H9 (cell line): ENCODE results near the gene R3HDML. TPM values are rescaled to one million over a fixed set of nuclear protein-coding genes. Genes with fewer than 3 reads are reported as not detected.

Experiments used
- DNase-seq: peaks from one replicate; pipeline ENCODE4 v3.0.0-alpha.2; 2017
- H2AFZ ChIP-seq: one replicate; pipeline ENCODE4 v1.6.1; 2013; ENCODE audit warnings: mild to moderate bottlenecking, low read length, control low read depth, moderate library complexity
- H2AK5ac ChIP-seq: 2 replicates; pipeline ENCODE4 v1.6.1; 2013; ENCODE audit warnings: low read length, control low read depth, mixed read lengths; ENCODE audit not compliant: insufficient read length
- H2BK120ac ChIP-seq: one replicate; pipeline ENCODE4 v1.6.1; 2013; ENCODE audit warnings: low read depth, mild to moderate bottlenecking, low read length, control low read depth, inconsistent platforms; ENCODE audit not compliant: poor library complexity, severe bottlenecking
- H2BK12ac ChIP-seq: 2 replicates; pipeline ENCODE4 v1.6.1; 2013; ENCODE audit warnings: low read length, control low read depth, mixed read lengths, low read depth; ENCODE audit not compliant: insufficient read length
- H2BK15ac ChIP-seq: 2 replicates; pipeline ENCODE4 v1.6.1; 2013; ENCODE audit warnings: low read depth, low read length, control low read depth
- H2BK20ac ChIP-seq: one replicate; pipeline ENCODE4 v1.6.1; 2013; ENCODE audit warnings: low read depth, mild to moderate bottlenecking, low read length, control low read depth, inconsistent platforms; ENCODE audit not compliant: poor library complexity, severe bottlenecking
- H2BK5ac ChIP-seq: 2 replicates; pipeline ENCODE4 v1.6.1; 2013; ENCODE audit warnings: low read length, control low read depth, mixed read lengths; ENCODE audit not compliant: insufficient read length
- H3K14ac ChIP-seq: 2 replicates; pipeline ENCODE4 v1.6.1; 2013; ENCODE audit warnings: low read length, control low read depth; ENCODE audit not compliant: insufficient read depth
- H3K18ac ChIP-seq: 2 replicates; pipeline ENCODE4 v1.6.1; 2013; ENCODE audit warnings: low read depth, mild to moderate bottlenecking, mixed read lengths, low read length, control low read depth; ENCODE audit not compliant: insufficient read length
- H3K23ac ChIP-seq: 2 replicates; pipeline ENCODE4 v1.6.1; 2013; ENCODE audit warnings: low read length, control low read depth, mixed read lengths, low read depth; ENCODE audit not compliant: insufficient read length
- H3K23me2 ChIP-seq: 2 replicates; pipeline ENCODE4 v1.6.1; 2013; ENCODE audit warnings: low read depth, mild to moderate bottlenecking, mixed read lengths, low read length, control low read depth; ENCODE audit not compliant: insufficient read length, poor library complexity, severe bottlenecking
- H3K27ac ChIP-seq: 2 replicates; pipeline ENCODE4 v1.5.1; 2013; ENCODE audit warnings: low read length, control low read depth, mixed read lengths, low read depth; ENCODE audit not compliant: insufficient read length
- H3K27me3 ChIP-seq: 2 replicates; pipeline ENCODE4 v1.6.1; 2013; ENCODE audit warnings: low read length, control low read depth, inconsistent platforms; ENCODE audit not compliant: insufficient read depth
- H3K4ac ChIP-seq: 2 replicates; pipeline ENCODE4 v1.6.1; 2013; ENCODE audit warnings: low read depth, mild to moderate bottlenecking, control low read depth, inconsistent platforms, low read length, moderate library complexity
- H3K4me1 ChIP-seq: 2 replicates; pipeline ENCODE4 v1.6.1; 2013; ENCODE audit warnings: low read length, control low read depth, inconsistent platforms; ENCODE audit not compliant: insufficient read depth
- H3K4me2 ChIP-seq: 2 replicates; pipeline ENCODE4 v1.6.1; 2013; ENCODE audit warnings: low read length, control low read depth, mixed read lengths; ENCODE audit not compliant: insufficient read length, insufficient read depth
- H3K56ac ChIP-seq: 2 replicates; pipeline ENCODE4 v1.6.1; 2013; ENCODE audit warnings: low read depth, mild to moderate bottlenecking, mixed read lengths, low read length, control low read depth; ENCODE audit not compliant: insufficient read length
- H3K79me1 ChIP-seq: 2 replicates; pipeline ENCODE4 v1.6.1; 2013; ENCODE audit warnings: low read depth, mild to moderate bottlenecking, moderate library complexity, low read length, control low read depth, inconsistent platforms; ENCODE audit not compliant: insufficient read depth, poor library complexity, severe bottlenecking
- H3K79me2 ChIP-seq: 2 replicates; pipeline ENCODE4 v1.6.1; 2013; ENCODE audit warnings: low read length, control low read depth, inconsistent platforms; ENCODE audit not compliant: insufficient read depth
- H3K9ac ChIP-seq: 2 replicates; pipeline ENCODE4 v1.6.1; 2013; ENCODE audit warnings: low read length, control low read depth, mixed read lengths; ENCODE audit not compliant: insufficient read length; ENCODE audit errors: extremely low read depth
- H3K9me3 ChIP-seq: one replicate; pipeline ENCODE4 v1.6.1; 2013; ENCODE audit warnings: low read depth, low read length, inconsistent platforms; ENCODE audit not compliant: control insufficient read depth
- H3T11ph ChIP-seq: one replicate; pipeline ENCODE4 v1.6.1; 2013; ENCODE audit warnings: mild to moderate bottlenecking, low read length, control low read depth, inconsistent platforms
- H4K20me1 ChIP-seq: one replicate; pipeline ENCODE4 v1.6.1; 2013; ENCODE audit not compliant: control insufficient read depth, insufficient read length, insufficient read depth
- H4K5ac ChIP-seq: 2 replicates; pipeline ENCODE4 v1.6.1; 2013; ENCODE audit warnings: low read depth, mild to moderate bottlenecking, mixed read lengths, low read length, control low read depth; ENCODE audit not compliant: insufficient read length
- H4K8ac ChIP-seq: replicated peaks from 2 replicates; pipeline ENCODE4 v1.6.1; 2013; ENCODE audit warnings: low read length, control low read depth, mixed read lengths, low read depth; ENCODE audit not compliant: insufficient read length
- H4K91ac ChIP-seq: 2 replicates; pipeline ENCODE4 v1.6.1; 2013; ENCODE audit warnings: low read depth, mild to moderate bottlenecking, moderate library complexity, mixed read lengths, low read length, control low read depth; ENCODE audit not compliant: insufficient read length
- H3K27ac Mint-ChIP-seq, 3 experiments: 2 replicates in 2 of 3; 3 replicates in 1 of 3; pipeline ENCODE4 v1.8.0; 2020 to 2021; ENCODE audit warnings: mixed read lengths in 3 of 3, mild to moderate bottlenecking in 1 of 3, moderate library complexity in 1 of 3
- H3K27me3 Mint-ChIP-seq: 2 replicates; pipeline ENCODE4 v1.8.0; 2021; ENCODE audit warnings: low read depth, mild to moderate bottlenecking, moderate library complexity, mixed read lengths
- H3K36me3 Mint-ChIP-seq, 3 experiments: 2 replicates in 2 of 3; 3 replicates in 1 of 3; pipeline ENCODE4 v1.8.0; 2020 to 2021; ENCODE audit warnings: low read depth in 3 of 3, mixed read lengths in 3 of 3; ENCODE audit not compliant: insufficient read depth in 1 of 3
- H3K4me1 Mint-ChIP-seq, 2 experiments: 2 replicates each; pipeline ENCODE4 v1.8.0; 2020; ENCODE audit warnings: mixed read lengths in 2 of 2
- H3K4me3 Mint-ChIP-seq, 2 experiments: 2 replicates in 1 of 2; 3 replicates in 1 of 2; pipeline ENCODE4 v1.8.0; 2020 to 2021; ENCODE audit warnings: mild to moderate bottlenecking in 2 of 2, mixed read lengths in 2 of 2, moderate library complexity in 1 of 2
- H3K9me3 Mint-ChIP-seq, 2 experiments: 2 replicates in 1 of 2; 3 replicates in 1 of 2; pipeline ENCODE4 v1.8.0; 2020; ENCODE audit warnings: mild to moderate bottlenecking in 2 of 2, mixed read lengths in 2 of 2, moderate library complexity in 1 of 2
- WGBS: extraction: QIAGEN DNeasy Blood & Tissue Kit; methylation state at CpG from one replicate; pipeline ENCODE4 v1.1.7; 2013; ENCODE audit warnings: missing lambda C conversion rate, low lambda C conversion rate, mixed read lengths; ENCODE audit not compliant: insufficient read length; ENCODE audit errors: extremely low coverage; 5-methylcytosine and 5-hydroxymethylcytosine counted together
- total RNA-seq: library from RNA; stranded (reverse); gene quantifications from 2 replicates; pipeline ENCODE4 v1.2.1, GENCODE V29; 2021
- TF ChIP-seq, protein P1 (sequence below): fragments of 200-600 bp; sonication (generic); conservative IDR thresholded peaks from 3 replicates; pipeline ENCODE4 v1.8.0; 2021; ENCODE audit warnings: antibody characterized with exemption, mild to moderate bottlenecking

Gene R3HDML
- total RNA-seq, 1 experiment from 2014 or later: not detected

- no peak overlapping the region for H2BK20ac ChIP-seq
- H3K4ac ChIP-seq: no peak overlapping the region
- TF ChIP-seq, protein P1, sequence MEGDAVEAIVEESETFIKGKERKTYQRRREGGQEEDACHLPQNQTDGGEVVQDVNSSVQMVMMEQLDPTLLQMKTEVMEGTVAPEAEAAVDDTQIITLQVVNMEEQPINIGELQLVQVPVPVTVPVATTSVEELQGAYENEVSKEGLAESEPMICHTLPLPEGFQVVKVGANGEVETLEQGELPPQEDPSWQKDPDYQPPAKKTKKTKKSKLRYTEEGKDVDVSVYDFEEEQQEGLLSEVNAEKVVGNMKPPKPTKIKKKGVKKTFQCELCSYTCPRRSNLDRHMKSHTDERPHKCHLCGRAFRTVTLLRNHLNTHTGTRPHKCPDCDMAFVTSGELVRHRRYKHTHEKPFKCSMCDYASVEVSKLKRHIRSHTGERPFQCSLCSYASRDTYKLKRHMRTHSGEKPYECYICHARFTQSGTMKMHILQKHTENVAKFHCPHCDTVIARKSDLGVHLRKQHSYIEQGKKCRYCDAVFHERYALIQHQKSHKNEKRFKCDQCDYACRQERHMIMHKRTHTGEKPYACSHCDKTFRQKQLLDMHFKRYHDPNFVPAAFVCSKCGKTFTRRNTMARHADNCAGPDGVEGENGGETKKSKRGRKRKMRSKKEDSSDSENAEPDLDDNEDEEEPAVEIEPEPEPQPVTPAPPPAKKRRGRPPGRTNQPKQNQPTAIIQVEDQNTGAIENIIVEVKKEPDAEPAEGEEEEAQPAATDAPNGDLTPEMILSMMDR: no peak
- no peaks in the 10 kb centered on the region; a peak in 1 of 5 replicates for H3K9me3 Mint-ChIP-seq
- H3K27me3 ChIP-seq: no peaks in the 10 kb centered on the region
- no peaks in the 10 kb centered on the region for H3K79me1 ChIP-seq
- H3K36me3 Mint-ChIP-seq: no peaks in the 10 kb centered on the region
- no peak overlapping the region for H3T11ph ChIP-seq
- no peak overlapping the region for H3K56ac ChIP-seq
- H3K79me2 ChIP-seq: no peaks in the 10 kb centered on the region
- DNase-seq: no peak
- no peak overlapping the region for H3K27ac Mint-ChIP-seq
- no peak overlapping the region for H2BK15ac ChIP-seq
- H3K14ac ChIP-seq: no peak overlapping the region
- no CpG with 5 or more reads among the region's 14 CpGs for WGBS
- H2BK5ac ChIP-seq: no peak overlapping the region
- no peak overlapping the region for H2BK120ac ChIP-seq
- peaks cover 6 to 15% of the 10 kb centered on the region in 2 experiments; a peak in 3 of 4 replicates for H3K4me1 Mint-ChIP-seq
- no peak overlapping the region for H4K91ac ChIP-seq
- H3K4me3 Mint-ChIP-seq: no peak overlapping the region
- peaks cover 2% of the 10 kb centered on the region for H3K27me3 Mint-ChIP-seq
- H3K4me2 ChIP-seq: no peak overlapping the region
- H3K23me2 ChIP-seq: no peaks in the 10 kb centered on the region
- H4K5ac ChIP-seq: no peak overlapping the region
- H2AK5ac ChIP-seq: no peak overlapping the region
- H3K18ac ChIP-seq: no peak overlapping the region
- no peaks in the 10 kb centered on the region for H3K9me3 ChIP-seq
- H3K23ac ChIP-seq: no peak overlapping the region
- H3K9ac ChIP-seq: peak overlapping the region; percentile 25
- H2AFZ ChIP-seq: no peak overlapping the region
- H4K20me1 ChIP-seq: no peaks in the 10 kb centered on the region
- no peaks in the 10 kb centered on the region for H3K4me1 ChIP-seq
- H2BK12ac ChIP-seq: no peak overlapping the region
- H3K27ac ChIP-seq: no peak overlapping the region
- no peak overlapping the region for H4K8ac ChIP-seq
These were observed 19.5 kb downstream of the R3HDML start for GRCh38 chr20:44356353-44356723.
